Activated CD4-positive, alpha-beta T cell treated with anti-CD3 and anti-CD28 coated beads, Interleukin-2, amount 50 U/mL, for 48 hours (primary cell): ENCODE data around the gene TSHZ2.
"Not testable (repeated sequence)": the region's sequence is repeated elsewhere in the genome, so short reads cannot be mapped to it uniquely, and the experiment has no call there.

Experiments
- DNase-seq, 2 experiments: peaks; one replicate each; pipeline ENCODE4 v3.0.0-alpha.2; 2020

Gene TSHZ2

DNA sequence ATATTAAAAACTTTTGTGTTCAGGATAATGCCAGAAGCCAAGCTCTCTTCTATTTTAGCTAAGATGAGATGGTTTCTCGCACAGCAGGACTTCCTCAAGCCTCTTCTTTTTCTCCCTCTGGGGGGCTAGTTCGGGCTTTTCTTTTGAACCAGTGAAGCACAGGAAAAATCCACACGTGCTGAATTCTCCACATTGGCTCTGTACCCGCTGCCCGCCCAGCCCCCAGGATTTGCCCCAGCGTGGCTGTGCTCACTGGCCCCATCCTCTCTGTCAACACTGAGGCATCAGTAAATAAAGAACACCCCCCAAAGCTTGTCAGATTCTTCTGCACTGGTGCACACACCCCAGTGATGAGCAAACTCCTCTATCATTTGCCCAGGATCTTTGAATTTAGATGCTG, 388.7 kb downstream of the TSHZ2 start:
- DNase-seq: no peak

DNA sequence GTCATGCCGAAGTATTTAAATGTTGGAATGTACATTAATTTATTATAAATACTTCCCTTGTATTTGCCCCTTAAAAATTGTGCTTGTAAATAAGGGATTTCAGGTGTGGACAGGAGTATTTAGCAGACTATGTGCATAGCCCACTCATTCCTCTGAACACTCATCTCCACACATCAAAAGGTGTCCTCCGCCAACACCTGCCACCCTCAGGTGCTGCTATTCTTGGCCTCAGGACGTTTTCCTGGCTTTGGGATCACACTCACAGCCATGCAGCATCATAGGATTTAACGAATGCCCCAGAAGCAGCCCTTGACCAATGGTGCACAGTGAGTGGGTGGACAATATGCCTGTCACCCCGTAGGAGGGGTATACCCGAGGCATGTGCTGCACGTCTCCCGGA, 390.6 kb downstream of the TSHZ2 start:
- no peak for DNase-seq

GRCh38 chr20:53364646-53365045, 392.5 kb downstream of the TSHZ2 start:
- DNase-seq: no peak

DNA sequence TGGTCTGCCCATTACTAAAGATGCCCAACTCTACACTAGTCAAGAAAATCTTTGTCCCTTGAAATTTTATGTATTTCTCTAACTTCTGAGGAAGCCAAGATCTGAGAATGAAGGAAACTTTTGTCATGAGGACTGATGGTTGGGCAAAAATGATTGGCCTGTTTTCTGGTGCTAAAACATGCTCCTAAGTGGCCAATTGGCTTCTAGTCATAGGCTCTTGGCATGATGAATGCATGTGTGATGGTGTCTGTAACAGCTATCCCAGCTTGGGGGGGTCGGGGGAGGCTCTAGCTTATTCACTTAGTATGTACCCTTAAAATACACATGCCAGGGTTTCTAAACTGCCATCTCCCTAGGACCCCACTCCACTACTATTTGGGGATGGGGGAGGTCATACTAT, 392.9 kb downstream of the TSHZ2 start:
- no peak for DNase-seq

DNA sequence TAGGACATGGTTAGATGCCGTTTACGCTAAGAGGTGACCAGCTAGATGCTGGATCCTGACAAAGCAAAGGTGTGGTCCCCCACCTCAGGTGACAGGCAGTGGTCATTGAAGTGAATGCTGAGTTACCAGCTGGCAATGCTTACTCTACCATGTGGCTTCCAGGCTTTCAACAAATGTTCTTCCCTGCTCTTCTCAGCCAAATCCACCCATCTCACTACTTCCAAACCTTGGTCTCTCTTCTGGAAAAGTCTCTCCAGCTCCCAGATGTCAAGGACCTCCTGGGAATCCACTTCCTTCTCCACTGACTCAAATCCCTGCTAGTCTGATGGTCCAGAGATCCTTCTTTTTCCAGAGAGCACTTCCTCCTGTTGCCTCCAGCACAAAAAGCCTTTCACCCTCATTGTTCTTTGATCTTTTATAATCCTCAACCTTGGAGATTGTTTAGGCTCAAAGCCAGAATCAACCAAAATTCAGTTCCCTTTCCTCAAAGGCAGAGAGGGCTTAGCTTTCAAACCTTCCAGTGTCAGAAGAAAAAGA, 393.4 kb downstream of the TSHZ2 start:
- DNase-seq: no peak

- DNase-seq: not testable (repeated sequence)
Observed at GRCh38 chr20:53366928-53367327, 394.8 kb downstream of the TSHZ2 start.

DNA sequence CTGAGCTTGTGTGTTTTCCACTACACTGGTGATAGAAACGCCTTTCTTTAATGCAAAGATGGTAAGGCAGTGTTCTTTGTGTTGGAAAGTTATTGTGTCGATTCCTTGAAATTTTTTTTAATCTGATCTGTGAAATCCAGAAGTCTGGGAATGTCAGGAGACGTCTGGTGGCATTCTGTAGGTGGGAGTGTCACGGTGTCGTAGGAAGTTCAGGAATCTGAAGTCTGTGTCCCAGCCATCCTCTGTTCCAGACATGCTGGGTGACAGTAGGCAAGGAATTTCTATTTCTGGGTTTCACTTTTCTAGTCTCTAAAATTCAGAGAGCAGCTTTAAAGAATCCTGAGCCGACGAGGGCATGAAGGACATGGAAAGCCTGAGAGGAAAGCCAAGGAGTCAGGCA, 397.7 kb downstream of the TSHZ2 start:
- DNase-seq: no peak

GRCh38 chr20:53370345-53370961, 398.3 kb downstream of the TSHZ2 start:
- no peak for DNase-seq

DNA sequence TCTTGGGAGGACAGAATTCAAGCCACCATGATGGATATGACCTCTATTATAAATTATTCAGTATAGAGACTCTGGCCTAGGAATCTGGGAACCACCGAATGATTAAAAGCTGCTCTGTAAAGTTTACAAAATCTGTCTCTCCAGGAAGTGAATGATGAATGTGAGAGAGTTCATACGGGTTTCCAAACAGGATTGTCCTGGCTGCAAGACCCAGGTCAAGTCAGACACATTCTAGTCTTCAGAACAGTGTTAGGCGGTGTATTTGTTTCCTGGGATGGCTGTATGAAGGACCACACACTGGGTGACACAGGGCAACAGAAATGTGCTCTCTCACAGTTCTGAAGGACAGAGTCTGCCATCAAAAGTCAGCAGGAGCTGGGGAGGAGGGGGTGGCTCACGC, 399.1 kb downstream of the TSHZ2 start:
- no peak for DNase-seq

DNA sequence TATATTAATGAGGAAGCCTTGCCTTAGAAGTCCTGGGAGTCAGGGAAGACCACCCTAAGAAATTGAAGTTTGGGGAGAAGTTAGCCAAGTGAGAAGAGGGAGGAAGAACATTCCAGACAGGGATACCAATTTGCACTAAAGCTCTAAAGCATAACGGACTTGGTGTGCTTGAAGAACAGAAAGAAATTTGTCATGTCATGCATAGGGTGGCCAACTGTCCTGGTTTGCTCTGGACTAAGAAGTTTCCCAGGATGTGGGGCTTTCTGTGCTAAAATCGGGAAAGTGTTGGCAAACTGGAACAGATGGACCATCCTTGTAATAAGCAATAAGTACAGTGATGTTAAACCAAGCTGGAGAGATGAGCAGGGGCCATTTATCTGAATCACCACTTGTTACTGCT, 403.9 kb downstream of the TSHZ2 start:
- no peak for DNase-seq

- DNase-seq: no peak
Observed at GRCh38 chr20:53379014-53379832, 407.1 kb downstream of the TSHZ2 start.

GRCh38 chr20:53379833-53380120, 407.6 kb downstream of the TSHZ2 start:
- DNase-seq: no peak

DNA sequence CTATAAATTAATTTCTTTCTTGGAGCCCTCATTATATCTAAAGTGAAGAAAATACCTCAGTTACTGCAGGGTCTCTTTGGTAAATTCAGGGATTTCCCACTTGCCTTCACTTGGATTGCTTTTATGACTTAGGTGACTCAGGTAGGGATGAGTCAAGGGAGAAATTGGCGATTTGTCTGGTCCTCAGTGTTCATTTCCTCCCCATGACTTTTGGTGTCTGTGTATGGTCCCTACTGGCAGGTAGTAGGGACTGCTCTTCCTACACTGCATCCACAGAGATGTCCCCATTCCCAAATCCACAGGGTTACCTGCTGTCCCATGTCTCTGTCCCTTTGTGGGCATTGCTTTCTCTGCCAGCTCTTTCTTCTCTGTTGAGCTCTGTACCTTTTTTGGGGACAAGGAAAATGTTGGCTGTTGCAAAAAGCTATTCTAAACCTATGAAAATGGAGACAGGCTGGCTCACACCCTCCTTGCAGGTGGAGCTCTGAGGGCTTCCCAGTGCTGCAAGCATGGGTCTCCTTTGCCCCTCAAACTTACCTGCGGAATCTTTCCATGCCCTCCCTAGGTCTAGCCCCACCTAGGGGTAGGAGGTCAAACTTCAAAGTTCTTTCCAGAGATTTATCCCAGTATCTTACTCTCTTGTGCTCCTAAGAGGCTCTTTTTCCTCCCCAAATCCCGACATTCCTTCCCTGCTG, 409.6 kb downstream of the TSHZ2 start:
- no peak for DNase-seq

GRCh38 chr20:53382263-53382844, 410.2 kb downstream of the TSHZ2 start:
- DNase-seq: no peak

- no peak for DNase-seq
Observed at GRCh38 chr20:53383916-53384315, 411.8 kb downstream of the TSHZ2 start.

GRCh38 chr20:53384392-53384791, 412.2 kb downstream of the TSHZ2 start:
- no peak for DNase-seq

DNA sequence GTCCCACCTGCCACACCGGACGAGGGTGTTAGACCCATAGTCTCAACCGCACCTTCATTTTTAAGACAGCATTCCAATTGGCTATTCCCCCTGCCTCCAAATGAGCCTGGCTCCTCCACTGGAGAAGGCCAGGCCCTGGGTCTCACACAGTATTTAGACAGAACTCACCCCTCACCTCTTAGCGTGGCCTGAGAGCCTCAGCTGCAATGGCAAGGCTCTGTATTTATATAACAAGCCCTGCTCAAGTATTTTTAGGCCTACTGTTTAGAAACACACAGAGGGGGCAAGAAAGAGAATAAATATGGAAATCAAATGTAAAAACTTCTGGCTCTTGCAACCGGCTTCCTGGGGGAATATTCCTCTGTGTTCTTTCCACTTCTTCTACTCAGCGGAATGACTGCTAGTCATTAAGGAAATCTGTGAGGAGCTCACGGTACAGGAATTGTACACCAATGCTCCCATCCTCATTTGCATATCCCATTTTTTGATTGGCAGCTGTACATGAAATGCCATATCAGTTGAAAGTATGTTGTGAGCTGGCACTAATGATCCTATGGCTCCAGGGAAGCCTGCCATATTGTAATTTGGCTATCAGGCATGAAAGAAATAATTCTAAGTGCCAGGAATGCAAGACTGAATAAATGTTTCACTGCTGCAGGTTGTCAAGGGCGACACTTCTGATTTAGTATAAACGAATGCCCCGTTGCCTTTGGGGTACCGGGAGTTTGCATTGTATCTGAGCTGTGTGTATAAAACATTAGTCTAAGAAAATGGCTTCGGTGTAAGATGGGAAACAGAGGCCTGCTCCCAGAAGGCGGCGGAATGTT, 414.0 kb downstream of the TSHZ2 start:
- no peak for DNase-seq

GRCh38 chr20:53387983-53388675, 416.0 kb downstream of the TSHZ2 start:
- peak in 1 of 2 experiments; percentile 14 for DNase-seq

- DNase-seq: no peak
Observed at GRCh38 chr20:53389516-53390300, 417.6 kb downstream of the TSHZ2 start.

- no peak for DNase-seq
Observed at GRCh38 chr20:53390770-53391169, 418.6 kb downstream of the TSHZ2 start.

DNA sequence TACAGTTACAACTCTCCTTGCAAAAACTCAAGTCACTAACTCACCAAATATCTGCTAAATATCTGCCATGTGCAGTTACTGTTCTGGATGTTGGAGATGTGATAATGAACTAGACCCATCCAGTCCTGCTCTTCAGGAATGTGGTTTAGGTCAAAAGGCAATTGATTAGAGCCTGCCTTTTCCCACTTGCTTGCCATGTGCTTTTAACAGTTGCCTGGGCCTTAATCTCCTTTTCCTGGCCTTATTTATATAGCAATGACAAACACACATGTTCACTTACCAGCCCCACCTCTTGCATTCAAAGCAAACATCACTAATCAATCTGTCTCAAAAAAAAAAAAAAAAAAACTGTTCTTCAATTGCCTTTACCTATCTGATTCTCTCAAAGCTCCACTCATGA, 422.3 kb downstream of the TSHZ2 start:
- no peak for DNase-seq
